ENCODE measurements around the gene CCDC85A. TPM values are rescaled to one million over a fixed set of nuclear protein-coding genes. Genes with fewer than 3 reads are reported as not detected.

Gene CCDC85A
- total and polyA plus RNA-seq, 9 donors = 0.17 to 6.8 (median 0.65) TPM

- 70 to 79% (median 71%) methylated on average over 6 of the region's 6 CpGs for WGBS, 3 donors
- H3K27me3 ChIP-seq = no peaks in the 10 kb centered on the region
- H3K27ac ChIP-seq = no peak overlapping the region
- no peaks in the 10 kb centered on the region for H3K36me3 ChIP-seq
- H3K4me1 ChIP-seq (ENCODE audit: insufficient read depth) = no peaks in the 10 kb centered on the region
- no peak overlapping the region for H3K4me3 ChIP-seq
- H3K9me3 ChIP-seq = no peaks in the 10 kb centered on the region
- intact Hi-C loops (cut with DNase I) = no loop called here
- DNase-seq = no peak
- TF ChIP-seq CTCF (IDR thresholded peaks at IDR 0.05) (no peak), POLR2A (IDR thresholded peaks at IDR 0.05) (no peak), EP300 (IDR thresholded peaks at IDR 0.05) (no peak)
These were observed 45.7 kb downstream of the CCDC85A start for GRCh38 chr2:56229397-56230060.

DNA sequence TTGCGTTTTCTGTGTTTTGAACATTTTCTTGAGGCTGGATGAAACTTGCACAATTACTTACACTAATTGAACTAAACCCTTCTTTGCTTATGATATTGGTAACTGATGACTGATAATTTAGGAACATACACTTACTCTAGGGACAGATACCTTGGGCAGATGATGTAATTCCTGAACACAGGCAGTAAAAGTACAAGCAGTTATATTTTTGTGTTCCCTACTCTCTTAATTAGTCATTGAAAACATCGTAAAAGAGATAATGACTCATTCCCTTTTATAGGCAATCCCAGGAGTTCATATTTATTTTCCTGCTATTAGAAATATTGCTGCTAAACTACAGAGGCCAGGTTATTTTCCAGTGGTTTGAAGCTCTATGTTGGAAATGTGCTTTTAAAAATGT lies 46.4 kb downstream of the CCDC85A start:
- TF ChIP-seq EP300 (IDR thresholded peaks at IDR 0.05) (no peak), POLR2A (IDR thresholded peaks at IDR 0.05) (no peak)
- Histone ChIP-seq H3K36me3 (no peaks in the 10 kb centered on the region), H3K9me3 (no peaks in the 10 kb centered on the region), H3K27ac (no peak overlapping the region), H3K4me1 (ENCODE audit: insufficient read depth) (no peaks in the 10 kb centered on the region), H3K4me3 (no peak overlapping the region), H3K27me3 (no peaks in the 10 kb centered on the region)
- no peak for DNase-seq
- 38 to 41% (median 40%) methylated on average over 2 of the region's 2 CpGs for WGBS, 3 donors
- intact Hi-C loops (cut with DNase I) = no loop called here

DNA sequence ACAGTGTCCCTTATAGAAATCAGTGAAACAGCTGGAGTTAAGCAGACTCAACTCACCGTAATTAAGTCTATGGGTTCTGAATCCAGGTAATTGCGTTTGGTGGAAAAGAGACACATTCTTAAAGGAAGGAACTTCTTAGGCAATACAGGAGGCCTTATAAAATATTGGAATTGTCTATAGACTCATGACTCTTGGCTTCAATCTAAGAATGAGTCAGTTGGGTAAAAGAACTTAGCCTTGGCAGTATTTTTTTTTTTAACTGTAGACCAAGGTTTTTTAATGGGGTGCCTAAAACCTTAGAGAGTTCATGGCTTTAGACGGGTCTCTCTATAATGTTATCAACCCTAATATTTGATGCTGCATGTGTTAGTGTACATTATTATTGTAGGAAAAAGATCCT lies 47.6 kb downstream of the CCDC85A start:
- intact Hi-C loops (cut with DNase I) = no loop called here
- TF ChIP-seq EP300 (IDR thresholded peaks at IDR 0.05) (no peak), POLR2A (IDR thresholded peaks at IDR 0.05) (no peak), CTCF (IDR thresholded peaks at IDR 0.05) (no peak)
- Histone ChIP-seq H3K27ac (no peak overlapping the region), H3K36me3 (no peaks in the 10 kb centered on the region), H3K4me1 (ENCODE audit: insufficient read depth) (no peaks in the 10 kb centered on the region), H3K9me3 (no peaks in the 10 kb centered on the region), H3K4me3 (no peak overlapping the region), H3K27me3 (no peaks in the 10 kb centered on the region)
- DNase-seq = no peak
- WGBS, 3 donors = 83 to 91% (median 85%) methylated on average over 3 of the region's 3 CpGs

- Histone ChIP-seq H3K27me3 (no peaks in the 10 kb centered on the region), H3K4me3 (no peak overlapping the region), H3K4me1 (ENCODE audit: insufficient read depth) (no peaks in the 10 kb centered on the region), H3K27ac (no peak overlapping the region), H3K36me3 (no peaks in the 10 kb centered on the region), H3K9me3 (no peaks in the 10 kb centered on the region)
- intact Hi-C loops (cut with DNase I) = no loop called here
- 84 to 93% (median 88%) methylated on average over 2 of the region's 2 CpGs for WGBS, 3 donors
- no peak for DNase-seq
- TF ChIP-seq EP300 (IDR thresholded peaks at IDR 0.05) = no peak
- TF ChIP-seq POLR2A (IDR thresholded peaks at IDR 0.05) = no peak
- TF ChIP-seq CTCF (IDR thresholded peaks at IDR 0.05) = no peak
These were observed 49.1 kb downstream of the CCDC85A start for GRCh38 chr2:56232912-56233311.

GRCh38 chr2:56234241-56234640 lies 50.5 kb downstream of the CCDC85A start:
- Histone ChIP-seq H3K36me3 (no peaks in the 10 kb centered on the region), H3K4me3 (no peak overlapping the region), H3K9me3 (no peaks in the 10 kb centered on the region), H3K4me1 (ENCODE audit: insufficient read depth) (no peaks in the 10 kb centered on the region), H3K27me3 (no peaks in the 10 kb centered on the region), H3K27ac (no peak overlapping the region)
- intact Hi-C loops (cut with DNase I) = no loop called here
- TF ChIP-seq EP300 (IDR thresholded peaks at IDR 0.05) (no peak), CTCF (IDR thresholded peaks at IDR 0.05) (no peak)
- DNase-seq = no peak
- 62 to 69% (median 67%) methylated on average over 2 of the region's 2 CpGs for WGBS, 3 donors

All from ovary (tissue), 9 donors.